Measurements from ENCODE around the gene ADPRS.

Gene ADPRS

DNA sequence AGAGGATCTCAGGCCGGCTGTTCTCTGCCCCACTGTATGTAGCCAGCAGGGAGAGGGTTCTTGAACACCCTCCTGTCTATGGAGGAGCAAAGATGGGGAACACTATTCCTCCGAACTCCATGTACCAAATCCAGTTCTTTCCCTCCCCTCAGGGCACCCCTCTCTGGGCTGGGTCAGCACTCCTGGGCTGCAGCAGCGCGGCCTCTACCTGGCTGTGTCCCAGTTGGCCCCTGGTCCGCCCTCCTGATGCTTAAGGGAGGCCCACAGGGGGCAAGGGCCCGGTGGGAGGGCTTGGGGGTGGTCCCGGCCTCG, 471 bp upstream of the ADPRS start:
- no peak for DNase-seq

DNA sequence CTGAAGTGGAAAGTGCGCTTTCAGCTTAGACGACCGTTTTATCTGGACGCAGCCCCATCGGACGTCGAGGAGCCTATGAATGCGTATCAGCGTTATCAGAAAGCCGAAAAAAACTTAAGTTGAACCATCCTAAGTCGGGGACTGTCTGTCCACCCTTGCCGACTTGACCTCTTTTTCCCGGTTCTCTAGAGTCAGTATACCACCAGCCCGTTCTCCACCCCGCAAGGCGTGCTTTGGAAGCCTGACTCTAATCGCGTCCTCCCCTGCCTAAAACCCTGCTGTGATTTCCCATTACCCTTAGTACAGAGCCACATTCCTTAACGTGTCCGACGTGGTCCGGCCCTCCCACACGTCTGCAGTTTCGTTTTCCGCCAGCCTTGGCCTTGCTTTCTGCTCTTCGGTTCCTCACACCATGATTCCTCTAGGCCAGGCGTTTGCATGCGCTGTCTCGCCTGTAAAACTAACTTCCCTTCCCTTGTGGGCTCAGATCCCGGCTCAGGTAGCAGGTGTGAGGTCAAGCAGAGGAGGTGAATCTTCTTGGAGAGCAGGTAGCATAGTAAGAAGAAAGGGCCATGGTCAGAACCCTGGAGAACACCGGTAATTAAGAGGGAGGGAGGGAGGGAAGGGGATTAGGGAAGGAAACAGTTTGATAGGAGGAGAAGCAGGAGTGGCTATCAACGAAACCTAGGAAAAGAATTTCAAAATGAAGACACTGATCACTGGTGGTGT, 865 bp downstream of the ADPRS start:
- peak; percentile 39 for DNase-seq

DNA sequence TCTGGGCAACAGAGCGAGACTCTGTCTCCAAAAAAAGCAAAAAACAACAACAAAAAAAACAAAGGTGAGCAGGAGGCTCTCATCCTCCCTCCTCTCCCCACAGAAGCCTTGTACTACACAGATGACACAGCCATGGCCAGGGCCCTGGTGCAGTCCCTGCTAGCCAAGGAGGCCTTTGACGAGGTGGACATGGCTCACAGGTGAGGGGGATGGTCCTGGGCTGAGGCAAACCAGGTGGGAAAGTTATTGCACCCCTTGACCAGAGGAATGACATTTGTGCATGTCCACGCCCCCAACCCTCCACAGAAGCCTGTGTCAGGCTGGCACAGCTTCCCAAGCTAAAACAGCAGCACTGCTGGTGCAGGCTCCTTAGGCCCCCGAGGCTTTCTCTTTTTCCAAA, 2.4 kb downstream of the ADPRS start:
- no peak for DNase-seq

DNA sequence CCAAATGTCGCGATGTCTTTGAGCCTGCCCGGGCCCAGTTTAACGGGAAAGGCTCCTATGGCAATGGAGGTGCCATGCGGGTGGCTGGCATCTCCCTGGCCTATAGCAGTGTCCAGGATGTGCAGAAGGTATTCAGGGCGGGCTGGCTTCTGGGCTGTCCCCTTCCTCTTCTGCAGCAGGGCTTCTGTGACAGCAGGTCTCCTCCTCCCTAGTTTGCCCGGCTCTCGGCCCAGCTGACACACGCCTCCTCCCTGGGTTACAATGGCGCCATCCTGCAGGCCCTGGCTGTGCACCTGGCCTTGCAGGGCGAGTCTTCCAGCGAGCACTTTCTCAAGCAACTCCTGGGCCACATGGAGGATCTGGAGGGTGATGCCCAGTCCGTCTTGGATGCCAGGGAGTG, 3.0 kb downstream of the ADPRS start:
- DNase-seq: no peak

DNA sequence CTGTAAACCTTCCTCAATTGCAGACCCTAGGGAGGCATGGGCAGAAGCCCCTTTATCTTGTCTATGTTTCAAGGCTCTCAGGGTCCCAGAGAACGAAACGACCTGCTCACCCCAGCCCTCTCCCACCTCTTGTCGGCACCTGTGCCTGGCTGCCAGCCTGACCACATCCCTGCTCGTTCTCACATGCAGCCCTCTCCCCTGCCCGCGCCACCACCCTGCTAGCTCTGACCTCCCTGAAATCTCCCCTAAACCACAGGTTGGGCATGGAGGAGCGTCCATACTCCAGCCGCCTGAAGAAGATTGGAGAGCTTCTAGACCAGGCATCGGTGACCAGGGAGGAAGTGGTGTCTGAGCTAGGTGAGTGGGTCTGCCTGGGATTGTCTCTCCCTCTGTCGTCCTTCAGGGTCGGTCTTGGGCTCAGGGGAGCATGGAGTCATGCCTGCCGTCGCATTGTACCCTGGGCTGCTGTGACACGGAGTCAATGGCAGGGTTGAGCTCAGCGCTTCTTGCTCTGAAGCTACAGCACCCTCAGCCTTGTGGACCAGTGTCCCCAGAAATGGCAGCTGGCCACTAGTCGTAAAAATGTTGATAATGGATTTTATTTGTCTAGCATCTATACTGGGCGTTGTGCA, 3.6 kb downstream of the ADPRS start:
- no peak for DNase-seq

DNA sequence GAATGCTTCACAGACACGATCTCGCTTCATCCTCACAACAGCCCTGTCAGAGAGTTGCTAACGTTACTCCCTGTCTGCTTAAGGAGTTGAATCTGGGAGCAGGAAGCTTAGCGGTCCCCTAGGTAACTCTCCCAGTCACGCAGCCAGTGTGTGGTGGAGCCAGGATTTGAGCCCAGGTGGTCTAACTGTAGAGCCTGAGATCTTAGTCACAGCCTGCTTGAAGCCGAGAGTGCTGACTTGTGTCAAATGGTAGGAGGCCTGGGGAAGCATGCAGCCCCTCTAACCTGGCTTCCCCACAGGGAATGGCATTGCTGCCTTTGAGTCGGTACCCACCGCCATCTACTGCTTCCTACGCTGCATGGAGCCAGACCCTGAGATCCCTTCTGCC, 4.1 kb downstream of the ADPRS start:
- DNase-seq: no peak

DNA sequence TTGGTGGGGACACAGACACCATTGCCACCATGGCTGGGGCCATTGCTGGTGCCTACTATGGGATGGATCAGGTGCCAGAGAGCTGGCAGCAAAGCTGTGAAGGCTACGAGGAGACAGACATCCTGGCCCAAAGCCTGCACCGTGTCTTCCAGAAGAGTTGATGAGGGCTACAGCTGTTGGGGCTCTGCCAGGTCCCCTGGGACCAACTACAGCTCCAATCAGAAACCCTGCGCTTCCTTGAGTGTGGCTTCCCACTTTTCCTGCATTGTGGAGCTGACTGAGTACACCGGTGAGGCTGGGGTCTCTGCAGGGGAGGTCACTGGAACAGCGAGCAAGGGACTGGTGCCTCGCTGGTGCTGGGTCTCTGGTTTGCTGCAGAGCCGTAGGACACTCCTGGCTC, 4.5 kb downstream of the ADPRS start:
- DNase-seq: no peak

DNA sequence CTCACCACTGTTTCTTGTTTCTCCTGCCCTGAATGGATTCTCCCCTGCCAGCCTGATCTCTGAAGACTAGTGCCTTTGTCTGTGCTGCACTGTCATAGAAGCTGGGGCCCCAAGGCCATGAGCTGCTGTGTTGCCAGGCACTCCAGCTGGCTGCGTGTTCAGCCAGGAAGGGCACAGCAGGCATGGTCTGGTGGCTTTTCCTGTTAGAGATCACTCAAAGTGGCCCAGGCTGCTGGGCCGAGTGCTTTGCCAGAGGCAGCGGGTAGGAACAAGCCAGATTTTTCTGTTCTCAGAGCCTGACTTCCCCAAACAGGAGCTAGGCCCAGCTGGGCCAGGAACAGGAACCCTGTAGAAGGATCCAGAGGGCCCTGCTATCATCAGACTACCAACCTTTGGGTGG, 5.2 kb downstream of the ADPRS start:
- DNase-seq: no peak

DNA sequence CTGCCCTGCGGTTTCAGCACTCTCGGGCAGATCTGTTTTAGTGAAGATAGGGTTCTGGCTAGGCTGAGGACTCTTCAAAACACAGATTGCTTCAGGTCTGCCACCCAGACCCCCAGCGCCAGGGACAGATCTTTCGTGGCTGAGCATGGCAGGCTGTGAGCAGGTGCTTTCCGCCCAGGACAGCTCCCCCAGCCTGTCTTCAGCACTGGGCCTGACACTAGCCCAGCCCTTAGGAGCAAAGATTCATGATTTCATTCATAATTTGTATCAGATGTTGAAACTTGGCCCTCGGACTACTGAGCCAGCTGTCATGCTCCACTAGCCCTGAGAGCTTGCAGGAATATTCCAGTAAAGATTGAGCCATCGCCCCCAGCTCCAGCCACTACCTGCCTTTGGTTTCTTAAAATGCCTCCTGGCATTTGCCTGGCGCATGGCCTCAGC, 5.9 kb downstream of the ADPRS start:
- no peak for DNase-seq

DNA sequence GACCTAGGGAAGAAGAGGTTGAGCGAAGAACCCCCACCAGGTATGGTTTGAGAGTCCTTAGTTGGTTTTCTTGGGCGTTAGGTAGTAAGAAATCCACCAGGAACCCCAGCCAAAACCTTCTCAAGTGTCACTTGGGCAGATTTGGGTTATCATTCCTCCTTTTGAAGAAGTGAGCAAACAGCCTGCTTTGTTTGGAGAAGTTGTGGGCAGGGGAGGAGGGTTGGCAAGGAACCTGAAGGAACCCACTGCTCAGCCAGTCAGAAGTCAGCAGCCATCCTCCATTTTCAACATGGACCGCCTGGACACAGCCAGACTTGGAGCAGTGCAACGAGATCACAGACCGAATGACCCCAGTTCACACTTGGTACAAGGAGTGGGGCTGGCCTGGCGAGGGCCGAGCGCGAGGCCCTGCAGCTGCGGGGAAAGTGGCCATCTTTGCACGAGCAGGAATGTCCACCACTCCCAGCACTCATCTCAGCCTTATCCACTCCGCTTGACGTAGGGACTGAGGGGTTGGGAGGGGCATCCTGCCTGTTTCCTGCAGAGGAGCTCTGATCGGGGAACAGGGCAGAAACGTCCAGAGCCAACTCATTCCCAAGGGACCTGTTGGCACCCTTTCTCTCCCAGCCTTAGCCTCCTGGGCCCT, 7.2 kb downstream of the ADPRS start:
- DNase-seq: no peak

DNA sequence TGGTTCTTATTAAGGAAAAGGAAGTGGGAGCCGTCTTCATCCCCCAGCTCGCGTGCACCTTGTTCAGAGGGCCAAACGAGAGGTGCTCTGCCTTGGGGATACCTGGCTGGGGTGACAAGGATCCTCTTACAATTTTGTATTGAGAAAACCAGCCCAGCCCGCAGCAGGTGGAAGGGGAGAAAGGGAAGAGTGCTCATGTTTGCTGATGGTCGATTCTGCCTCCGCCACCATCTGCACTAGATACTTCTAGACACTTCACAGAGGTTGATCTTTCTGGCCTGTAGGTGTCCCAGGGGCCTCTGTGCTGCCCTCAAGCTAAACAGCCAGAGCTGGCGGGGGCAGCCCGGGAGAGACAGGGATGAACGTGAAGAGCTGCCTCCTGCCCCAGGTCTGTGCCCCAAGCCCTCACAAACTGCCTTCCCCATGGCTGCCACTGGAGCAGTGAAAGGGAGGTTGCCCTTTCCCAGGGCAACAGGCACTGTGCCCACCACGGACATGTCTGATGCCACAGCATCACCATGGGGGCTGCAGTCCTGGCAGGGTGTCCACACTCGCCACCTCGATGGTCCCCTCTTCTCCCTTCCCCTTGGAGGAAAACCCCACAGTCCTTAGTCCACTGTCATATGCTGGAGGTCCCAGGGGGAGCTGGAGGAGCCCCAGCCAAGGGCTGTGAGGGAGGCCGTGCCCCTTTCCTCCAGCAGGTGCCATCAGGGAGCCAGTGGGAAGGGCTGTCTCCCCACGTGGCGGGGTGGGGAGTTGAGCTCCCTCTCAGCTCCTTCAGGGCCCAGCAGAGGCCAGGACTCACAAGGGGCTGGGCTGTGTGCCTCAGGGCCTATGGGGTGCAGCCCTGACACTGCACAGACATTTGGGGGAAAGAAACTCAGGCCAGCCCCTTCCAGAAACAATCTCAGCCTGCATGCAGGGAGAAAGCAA, 8.1 kb downstream of the ADPRS start:
- no peak for DNase-seq

DNA sequence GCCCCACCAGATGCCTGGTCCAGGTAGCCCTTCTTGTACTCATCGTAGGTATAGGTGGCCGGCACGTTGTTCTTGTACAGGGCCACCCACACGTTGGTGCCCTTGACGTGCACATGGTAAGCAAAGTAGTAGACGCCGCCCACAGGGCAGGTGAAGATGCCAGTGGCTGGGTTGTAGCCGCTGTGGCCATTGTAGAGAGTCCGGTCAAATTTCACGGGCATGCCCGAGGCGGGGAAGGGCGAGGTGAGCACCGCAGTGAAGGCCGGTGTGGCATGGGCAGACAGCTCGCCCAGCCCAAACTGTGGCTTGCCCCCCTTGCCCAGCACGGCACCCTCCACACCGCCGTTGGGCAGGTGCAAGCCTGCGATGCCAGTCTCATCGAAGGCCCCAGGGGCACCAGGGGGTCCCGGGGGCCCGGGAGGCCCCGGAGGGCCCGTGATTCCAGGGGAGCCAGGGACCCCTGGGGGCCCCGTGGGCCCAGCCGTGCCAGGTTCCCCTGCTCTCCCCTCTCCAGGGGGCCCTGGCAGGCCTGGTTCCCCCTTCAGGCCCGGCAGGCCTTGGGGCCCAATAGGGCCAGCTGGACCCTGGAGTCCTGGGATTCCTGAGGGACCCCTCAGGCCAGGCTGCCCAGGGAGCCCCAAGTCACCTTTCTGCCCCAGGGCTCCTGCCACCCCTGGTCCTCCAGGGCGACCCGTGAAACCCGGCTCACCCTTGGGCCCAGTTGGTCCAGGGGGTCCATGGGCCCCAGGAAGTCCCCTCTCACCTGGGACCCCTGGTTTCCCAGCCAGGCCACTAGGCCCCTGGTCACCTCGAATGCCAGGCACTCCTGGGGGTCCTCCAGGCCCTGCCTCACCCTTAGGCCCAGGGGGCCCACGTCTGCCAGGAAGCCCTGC, 9.2 kb downstream of the ADPRS start:
- DNase-seq: no peak

DNA sequence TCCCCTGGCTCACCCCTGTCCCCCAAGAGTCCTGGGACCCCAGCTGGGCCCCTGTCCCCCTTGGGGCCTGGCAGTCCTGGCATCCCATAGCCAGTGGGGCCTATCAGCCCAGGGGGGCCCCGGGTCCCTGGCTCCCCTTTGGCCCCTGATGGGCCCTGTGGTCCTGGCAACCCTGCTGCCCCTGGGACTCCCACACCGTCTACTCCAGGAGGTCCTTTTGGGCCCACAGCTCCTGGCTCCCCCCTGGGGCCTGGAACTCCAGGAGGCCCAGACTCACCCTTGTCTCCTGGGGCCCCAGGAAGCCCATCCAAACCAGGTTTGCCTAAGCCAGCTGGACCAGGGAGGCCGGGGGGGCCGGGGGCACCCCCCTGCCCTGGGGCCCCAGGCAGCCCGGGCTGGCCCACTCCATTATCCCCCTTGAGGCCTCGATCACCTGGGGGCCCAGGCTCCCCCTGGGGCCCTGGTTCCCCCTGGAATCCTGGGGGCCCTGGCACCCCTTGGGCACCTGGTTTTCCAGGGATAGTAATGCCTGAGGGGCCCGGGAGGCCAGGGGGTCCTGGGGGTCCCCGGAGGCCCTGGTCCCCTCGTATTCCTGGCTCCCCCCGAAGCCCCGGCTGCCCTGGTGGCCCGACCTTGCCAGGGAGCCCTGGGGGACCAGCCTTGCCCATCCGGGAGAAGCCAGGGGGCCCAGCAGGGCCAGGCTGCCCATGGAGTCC, 10.1 kb downstream of the ADPRS start:
- DNase-seq: no peak

DNA sequence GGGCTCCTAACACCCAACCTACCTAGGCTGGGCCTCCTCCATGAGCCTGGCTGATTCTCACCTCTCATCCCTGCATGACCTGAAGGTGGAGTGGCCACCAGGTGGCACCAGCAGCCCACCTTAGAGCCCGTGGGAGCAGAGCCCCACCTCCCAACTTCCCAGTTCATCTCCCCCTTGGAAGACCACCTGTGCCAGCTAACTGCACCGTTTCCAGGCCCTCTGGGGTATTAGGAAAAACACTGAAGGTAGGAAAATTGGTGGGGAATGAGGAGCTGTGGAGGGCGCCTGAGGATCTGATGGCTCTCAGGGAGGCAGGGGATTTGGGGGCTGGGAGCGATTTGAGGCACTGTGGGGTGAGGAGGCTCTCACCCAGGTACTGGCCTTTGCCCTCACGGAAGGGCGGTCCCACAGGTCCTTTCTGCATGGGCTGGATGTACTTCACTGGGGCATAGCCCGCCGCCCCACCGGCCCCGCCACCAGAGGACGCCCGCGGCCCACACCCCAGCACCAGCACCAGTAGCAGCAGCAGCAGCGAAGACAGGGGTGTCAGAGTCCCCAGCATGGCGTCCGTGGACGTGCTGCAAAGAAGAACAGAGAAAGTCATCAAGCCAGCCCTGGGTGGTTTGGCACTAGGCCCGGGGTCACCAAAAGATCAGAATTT, 11.1 kb downstream of the ADPRS start:
- peak; percentile 88 for DNase-seq

DNA sequence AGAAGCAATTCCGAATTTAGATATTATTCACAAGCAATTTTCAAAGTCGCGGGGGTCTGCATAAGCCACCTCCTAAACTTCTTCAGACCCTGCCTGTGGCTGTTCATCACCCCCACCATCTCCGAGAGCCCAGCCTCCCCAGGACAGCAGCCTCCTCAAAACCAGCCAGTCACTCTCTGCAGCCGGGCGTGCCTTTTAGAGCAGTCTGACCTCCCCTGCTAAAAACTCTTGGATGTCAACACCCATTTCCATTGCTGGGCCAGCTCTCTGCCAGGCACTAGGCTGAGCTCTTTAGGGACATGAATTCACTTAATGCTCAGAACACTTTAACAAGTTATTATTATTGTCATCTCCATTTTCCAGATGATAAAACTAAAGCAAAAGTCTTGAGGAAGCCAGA, 11.7 kb downstream of the ADPRS start:
- no peak for DNase-seq

DNA sequence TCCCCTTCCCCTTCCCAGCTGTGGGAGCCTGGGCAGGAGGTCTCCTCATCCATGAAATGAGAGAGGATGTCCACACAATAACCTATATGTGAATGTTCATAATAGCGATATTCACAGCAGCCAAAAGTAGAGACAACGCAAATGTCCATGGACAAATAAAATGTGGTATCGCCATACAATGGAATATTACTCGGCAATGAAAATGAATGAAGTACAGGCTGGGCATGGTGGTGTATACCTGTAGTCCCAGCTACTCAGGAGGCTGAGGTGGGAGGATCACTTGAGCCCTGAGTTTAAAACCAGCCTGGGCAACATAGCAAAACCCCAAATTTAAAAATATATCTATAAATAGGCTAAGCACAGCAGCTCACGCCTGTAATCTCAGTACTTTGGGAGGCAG, 12.9 kb downstream of the ADPRS start:
- no peak for DNase-seq

DNA sequence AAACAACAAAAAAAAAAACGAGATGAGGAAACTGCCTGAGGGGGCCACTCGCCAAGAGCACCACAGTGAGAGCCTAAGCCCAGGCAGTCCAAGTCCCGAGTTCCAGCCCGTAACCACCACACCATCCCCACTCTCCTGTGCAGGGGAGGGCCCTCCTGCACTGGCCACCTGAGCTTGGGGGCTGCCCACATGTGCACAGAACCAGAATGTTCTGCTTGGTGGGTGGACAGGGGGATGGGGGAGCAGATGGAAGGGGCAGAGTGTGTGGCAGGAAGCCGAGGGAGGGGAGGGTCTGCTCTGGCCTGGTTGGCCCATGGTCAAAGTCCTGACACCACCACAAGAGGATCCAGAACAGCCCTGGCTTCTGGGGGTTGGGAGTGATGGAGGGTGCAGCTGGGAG, 17.6 kb downstream of the ADPRS start:
- DNase-seq: no peak

DNA sequence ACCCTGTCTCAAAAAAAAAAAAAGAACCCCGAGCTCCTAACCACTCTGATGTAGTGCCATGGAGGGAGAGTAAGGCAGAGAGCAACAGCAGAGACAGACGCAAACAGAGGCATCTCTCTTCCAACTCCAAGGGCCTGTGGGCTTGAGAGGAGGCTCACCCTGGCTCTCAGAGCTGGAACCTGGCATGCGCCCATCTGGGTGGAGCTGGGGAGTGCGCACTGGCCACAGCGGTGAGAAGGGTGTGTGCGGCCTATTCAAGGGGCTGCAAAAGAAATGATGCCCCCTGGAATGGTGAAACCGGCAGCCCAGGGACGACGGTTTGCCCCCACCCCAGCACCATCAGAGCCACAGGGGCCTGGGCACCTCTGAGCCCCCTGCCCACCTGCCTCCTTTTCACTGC, 18.7 kb downstream of the ADPRS start:
- DNase-seq: no peak

DNA sequence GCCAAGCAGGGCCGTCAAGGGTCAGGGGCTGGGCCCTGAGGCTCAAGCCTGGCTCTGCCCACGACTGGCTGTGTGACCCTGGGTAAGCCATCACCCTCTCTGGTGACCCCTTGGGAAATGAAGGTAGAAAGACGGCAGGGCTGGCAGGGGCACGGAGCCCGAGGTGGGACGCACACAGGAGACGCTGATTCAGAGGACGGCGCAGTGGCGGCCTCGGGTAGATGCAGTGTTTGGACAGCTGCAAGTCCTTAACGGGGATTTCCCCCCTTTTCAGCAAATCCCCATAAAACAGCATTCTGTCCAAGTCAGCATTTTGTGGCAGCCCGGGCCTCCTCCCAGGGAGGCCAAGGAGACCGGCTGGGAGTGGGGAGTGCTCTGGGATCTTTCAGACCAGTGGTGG, 19.6 kb downstream of the ADPRS start:
- DNase-seq: no peak

DNA sequence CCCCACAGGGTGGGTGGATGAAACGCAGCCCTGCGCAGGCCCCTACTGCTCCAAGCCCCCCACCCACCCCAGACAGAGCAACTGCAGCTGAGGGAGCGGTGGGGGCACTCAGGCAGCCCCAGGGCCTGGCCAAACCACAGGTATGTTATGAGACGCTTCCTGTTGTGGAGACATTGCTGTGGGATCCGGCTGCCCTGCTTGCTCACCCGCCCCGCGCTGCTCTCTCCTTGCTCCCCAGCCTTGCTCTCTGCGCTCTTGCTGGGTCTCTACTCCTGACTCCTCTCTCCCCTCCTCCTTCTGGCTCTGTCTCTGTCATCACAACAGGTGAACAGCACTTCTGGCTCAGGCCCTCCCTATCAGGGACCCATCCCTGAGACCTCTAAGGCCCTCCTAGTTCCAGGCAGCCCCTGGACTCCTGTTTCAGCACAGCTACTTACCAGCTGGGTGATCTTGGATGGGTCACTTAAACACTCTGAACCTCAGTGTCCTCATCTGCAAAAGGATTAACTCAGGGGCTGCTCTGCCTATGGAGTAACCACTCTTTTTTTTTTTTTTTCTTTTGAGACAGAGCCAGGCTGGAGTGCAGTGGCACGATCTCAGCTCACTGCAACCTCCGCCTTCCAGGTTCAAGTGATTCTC, 20.5 kb downstream of the ADPRS start:
- DNase-seq: peak; percentile 55

DNA sequence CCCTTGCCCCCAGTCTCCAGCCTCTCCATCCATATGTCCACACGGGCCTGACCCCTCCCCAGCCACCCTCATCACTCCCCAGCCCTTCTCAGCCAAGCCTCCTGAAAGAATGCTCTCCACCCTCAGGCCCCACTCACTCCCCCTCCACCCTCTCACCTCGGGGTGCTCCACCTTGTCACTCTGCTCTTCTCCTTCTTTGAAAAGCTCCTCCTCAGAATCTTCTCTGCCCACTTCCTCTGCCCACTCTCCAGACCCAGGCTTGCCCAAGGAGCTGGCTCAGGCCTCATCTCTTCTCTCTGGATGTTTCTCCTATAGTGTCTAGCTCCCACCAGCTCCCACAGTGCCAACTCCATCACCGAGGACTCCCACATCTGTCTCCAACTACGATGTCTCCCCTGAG, 22.5 kb downstream of the ADPRS start:
- DNase-seq: no peak

Measured in stimulated activated CD8-positive, alpha-beta memory T cell treated with anti-CD3 and anti-CD28 coated beads, Interleukin-4, amount 100 ng/mL, for 48 hours (primary cell).